Thyroid gland (tissue), 4 donors: ENCODE data around the gene SETBP1.

Experiments used
- POLR2A ChIP-seq, 2 donors: fragments of 450-650 bp; IDR thresholded peaks; one replicate each; pipeline ENCODE4 v1.6.1; 2017; ENCODE audit warnings: antibody characterized with exemption in 2 of 2, mild to moderate bottlenecking in 2 of 2, moderate library complexity in 1 of 2
- TF ChIP-seq, protein P1 (sequence below), 6 experiments: fragments of 200-600 bp in 3 of 6; fragments of 450-650 bp in 3 of 6; sonication (generic) in 3 of 6; IDR thresholded peaks; one replicate each; pipeline ENCODE4 v1.5.1; 2016 to 2019; ENCODE audit warnings: antibody characterized with exemption in 6 of 6, mild to moderate bottlenecking in 2 of 6, inconsistent platforms in 1 of 6, moderate library complexity in 1 of 6

GRCh38 chr18:44969214-44969795 is 288.6 kb downstream of the SETBP1 start:
- TF ChIP-seq, protein P1, sequence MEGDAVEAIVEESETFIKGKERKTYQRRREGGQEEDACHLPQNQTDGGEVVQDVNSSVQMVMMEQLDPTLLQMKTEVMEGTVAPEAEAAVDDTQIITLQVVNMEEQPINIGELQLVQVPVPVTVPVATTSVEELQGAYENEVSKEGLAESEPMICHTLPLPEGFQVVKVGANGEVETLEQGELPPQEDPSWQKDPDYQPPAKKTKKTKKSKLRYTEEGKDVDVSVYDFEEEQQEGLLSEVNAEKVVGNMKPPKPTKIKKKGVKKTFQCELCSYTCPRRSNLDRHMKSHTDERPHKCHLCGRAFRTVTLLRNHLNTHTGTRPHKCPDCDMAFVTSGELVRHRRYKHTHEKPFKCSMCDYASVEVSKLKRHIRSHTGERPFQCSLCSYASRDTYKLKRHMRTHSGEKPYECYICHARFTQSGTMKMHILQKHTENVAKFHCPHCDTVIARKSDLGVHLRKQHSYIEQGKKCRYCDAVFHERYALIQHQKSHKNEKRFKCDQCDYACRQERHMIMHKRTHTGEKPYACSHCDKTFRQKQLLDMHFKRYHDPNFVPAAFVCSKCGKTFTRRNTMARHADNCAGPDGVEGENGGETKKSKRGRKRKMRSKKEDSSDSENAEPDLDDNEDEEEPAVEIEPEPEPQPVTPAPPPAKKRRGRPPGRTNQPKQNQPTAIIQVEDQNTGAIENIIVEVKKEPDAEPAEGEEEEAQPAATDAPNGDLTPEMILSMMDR (IDR thresholded peaks at IDR 0.05), result no peak
- TF ChIP-seq POLR2A (IDR thresholded peaks at IDR 0.05), result no peak
